ENCODE results near the gene ARNT2.

The ARNT2 gene

DNA sequence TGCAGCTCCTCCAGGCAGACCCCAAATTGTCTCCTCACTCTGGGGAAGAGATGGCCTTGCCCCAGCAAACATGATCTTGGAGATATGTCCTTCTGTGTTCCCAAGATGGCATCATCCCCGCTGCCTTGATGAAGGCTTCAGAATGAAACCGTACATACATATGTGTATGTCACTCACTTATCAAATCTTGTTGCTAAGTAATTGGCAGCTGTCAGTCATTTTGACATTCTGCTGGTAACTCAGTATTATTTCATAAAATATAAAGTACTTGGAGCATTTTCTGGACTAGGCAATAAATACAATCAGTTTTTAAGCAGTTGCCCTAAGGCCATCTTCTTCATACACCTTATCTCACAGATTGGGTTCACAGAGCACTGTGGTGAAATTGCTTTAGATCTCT is 62.4 kb downstream of the ARNT2 start:
- no peak for DNase-seq

DNA sequence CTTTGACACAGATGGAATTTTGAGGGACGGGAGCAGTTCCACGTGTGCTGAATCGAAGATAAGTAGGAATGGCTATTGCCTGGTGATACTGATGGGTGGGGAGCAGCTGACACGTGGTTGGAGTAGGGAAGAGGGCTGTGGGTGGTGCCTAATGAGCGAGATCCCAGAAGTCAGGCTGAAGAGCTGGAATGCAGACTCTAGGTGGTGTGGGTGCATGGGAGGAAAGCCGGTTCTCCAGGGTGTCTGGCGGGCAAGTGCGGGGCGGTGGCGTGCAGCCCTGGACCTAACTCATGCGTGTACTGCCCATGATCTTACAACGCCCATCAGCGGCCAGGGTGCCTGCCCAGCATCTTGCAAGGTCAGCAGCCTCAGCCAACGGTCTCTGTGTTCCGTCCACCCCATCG is 63.1 kb downstream of the ARNT2 start:
- DNase-seq, result no peak

DNA sequence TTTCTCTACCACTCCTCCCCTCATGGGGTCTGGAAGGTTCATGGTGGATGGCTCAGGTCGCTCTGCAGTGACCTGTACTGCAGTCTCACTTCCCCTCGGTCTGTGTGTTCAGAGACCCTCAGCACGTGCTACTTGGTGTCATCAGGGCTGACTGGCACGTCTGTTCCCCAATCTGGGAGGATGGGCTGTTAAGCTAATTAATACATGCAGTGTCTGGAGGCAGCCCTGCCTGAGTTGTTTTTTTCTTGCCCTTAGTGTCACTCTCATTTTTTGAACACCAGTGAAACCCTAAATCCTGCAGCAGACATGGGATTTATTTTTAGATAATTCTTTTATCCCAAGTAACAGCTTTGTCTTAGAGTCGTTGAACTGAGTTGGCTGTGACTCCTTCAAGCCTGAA is 64.6 kb downstream of the ARNT2 start:
- no peak for DNase-seq

DNA sequence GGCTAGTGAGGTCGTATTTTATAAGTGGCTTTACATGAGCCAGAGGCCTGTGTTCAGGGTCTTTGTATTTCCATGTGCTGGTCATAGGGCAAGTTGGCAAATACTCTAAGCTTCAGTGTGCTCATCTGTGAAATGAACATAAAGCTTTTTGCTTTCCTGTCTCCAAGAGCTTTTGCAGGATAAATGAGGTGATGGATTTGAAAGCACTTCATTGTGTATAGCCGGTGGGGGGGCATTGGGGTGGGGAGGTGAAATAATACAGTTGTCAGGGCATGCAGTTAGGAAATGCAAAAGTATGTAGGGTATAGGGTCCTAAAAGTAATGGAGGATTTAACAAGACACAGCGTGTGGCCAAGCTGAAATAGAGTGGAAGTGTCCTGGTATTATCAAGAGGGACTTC is 67.7 kb downstream of the ARNT2 start:
- no peak for DNase-seq

DNA sequence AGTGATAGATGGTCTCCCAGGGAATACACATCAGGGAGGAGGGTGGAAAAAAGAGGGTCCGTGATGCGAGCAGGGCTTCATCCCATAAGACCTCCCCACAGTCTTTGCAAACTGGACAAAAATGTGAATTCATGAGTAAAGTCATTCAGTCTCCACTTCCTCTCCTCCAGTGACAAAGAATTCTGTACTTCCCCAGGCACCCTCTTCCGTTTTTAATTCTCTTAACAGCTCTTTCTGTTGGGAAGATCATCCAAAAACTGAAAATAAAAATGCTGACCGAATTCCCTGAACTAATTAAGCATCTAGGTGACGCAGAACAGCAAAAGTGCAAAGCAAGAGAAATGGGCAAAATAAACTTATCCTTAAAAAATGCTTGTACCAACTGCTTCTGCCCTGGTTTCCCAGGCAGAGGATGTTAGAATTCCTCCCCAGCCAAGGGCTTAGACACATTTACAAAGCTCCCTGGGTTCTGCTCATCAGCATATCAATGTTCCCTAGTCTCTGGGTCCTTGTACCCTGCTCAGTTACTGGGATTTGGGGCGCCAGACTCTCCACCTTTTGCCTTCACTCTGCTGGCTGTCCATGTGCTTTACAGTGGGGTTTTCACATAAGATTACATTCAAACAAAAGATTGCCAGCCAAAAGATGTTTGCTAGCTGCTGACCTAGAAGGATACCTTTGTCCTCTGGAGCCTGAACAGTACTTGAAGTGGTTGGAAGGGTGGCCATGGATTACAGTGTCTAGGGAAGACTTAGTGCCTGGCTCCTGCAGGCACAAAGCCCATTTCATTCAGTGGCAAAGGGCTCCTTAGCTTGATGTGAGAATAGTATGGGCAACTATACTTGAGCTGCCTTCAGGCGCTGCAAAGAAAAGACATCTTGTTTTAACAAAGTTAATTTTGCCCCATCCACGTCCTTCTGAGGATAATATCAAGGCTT is 69.4 kb downstream of the ARNT2 start:
- DNase-seq, result no peak

DNA sequence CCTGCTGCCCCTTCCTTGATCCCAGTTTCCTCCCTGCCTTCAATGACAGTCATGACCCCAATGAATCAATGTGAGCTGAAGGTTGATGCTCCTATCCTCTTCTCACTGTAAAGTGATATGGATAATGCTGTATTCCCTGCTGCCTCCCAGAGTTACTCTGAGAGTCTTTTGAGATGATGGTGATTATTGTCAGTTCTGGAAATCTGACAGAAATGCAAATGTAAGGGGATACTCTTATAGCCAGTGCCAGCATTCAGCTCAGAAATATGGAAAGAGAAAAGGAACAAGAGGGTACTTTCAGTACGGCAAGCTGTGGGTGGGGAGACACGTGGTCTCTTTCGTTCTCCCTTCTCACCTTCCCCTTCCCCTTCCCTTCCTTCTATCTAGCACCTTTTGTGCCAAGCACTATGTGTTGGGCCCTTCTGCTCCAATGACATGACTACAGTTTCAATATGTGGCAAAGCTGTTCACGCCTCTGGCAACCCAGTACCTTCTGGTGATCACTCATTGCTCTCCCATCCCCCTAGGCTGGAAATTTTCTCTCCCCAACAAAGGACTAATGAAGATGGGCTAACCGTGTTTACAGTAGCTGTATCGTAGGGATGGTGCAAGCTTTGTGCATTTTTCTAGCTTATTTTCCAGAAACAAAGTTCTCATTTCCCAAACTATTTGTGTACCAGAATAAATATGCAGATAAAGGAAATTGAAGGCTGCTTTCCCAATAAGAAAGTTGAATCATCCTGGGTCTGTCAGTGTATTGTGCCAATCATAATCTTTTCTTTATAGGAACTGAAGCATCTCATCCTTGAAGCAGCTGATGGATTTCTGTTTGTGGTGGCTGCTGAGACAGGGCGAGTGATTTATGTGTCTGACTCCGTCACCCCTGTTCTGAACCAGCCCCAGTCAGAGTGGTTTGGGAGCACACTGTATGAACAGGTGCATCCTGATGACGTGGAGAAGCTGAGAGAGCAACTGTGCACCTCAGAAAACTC is 70.3 kb downstream of the ARNT2 start:
- no peak for DNase-seq

DNA sequence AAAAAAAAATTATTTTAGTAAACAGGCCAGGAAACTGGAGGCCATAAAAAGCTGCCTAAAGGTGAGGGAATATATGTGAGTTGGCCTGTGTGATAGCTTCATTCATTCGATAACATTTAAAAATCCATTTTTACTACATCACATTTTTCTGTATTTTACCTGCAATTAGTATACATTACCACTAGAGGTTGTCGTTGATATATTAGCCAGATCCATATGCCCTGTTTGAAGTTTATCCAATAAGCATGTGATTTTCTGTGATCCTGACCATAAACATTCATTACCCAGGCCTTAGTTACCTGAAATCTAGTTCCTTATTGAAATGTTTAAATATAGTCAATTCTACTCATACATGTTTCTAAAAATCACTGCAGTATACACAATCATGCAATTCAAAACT is 71.4 kb downstream of the ARNT2 start:
- DNase-seq, result no peak

DNA sequence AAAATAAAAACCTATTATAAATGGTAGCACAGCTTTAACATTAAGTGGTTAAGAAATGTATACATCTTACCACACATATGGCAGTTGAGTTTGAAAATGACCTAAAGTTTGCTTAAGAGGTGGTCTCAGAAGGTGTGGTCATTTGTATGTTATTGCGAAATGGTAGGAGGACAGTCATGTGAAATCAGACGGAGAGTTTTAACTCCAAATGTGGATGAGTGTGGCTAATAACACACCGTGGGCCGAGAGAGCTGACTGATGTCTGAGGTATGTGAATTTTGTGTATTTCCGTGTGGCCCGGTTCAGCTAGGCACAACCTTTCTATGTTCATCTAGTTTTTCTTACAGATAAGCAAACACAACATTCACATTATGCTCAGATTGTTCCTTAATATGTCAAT is 71.9 kb downstream of the ARNT2 start:
- DNase-seq, result no peak

DNA sequence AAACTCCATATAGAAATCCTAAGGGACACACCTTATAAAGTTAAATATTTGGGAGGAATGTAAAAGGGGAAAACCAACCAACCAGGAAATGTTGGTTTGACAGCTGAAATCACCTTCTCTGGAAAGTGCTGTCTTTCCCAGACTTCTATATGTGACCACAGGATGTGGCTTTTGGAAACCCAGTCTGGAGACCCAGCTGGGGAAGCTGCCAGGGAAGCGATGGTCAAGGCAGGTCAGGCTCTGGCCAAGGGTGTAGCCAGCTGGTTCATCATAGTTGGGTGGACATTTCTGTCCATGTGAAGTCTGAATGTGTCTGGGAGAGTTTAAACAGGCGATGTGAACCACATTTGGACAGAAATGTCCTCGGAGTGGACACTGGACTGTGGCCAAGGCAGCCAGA is 73.9 kb downstream of the ARNT2 start:
- DNase-seq, result no peak

DNA sequence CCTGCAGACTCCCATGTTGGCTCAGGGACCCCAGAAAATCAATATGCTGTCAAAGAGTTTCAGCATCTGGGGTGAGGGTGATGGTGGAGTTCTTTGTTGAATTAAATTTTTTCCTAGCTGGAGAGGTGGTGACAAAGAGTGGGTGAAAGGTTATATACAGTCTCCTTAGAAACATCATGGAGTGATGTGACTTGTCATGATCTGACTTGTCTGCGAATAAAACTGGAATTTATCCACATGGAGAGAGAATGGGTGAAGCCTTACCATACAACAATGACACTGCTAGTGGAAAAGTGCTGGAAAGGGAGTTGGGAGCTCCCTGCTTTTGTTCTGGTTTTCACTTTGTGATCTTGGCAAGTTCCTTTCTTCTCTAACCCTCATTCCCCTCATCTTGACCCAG is 75.0 kb downstream of the ARNT2 start:
- no peak for DNase-seq

DNA sequence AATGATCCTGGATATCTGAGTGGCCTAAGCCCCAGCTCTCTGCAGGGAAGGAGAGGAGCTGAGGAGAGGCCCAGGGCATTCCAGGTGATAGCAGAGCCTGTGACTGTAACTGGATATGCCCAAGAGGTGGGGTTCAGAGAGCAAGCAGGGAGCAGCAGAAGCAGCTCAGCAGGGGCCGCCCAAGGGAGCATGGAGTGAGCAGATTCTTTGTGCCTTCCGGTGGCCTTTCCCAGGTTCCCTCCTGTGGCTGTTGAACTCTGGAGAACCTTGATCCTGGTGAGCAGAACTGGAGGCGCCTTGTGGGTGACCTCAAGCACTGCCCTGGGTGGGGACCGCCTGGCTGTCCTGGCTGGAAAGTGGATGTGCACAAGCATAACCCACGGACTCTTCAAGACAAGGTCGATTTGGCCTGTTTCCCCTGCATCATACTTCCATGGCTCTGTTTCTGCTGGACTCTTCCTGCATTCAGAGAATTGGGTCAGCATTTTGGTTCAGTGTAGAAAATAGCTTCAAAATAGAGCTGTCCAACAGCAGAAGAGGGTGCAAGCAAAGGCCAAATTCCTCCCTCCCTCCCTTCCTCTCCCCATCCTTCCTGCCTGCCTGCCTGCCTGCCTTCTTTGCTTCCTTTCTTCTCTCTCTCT is 76.1 kb downstream of the ARNT2 start:
- DNase-seq, result no peak

DNA sequence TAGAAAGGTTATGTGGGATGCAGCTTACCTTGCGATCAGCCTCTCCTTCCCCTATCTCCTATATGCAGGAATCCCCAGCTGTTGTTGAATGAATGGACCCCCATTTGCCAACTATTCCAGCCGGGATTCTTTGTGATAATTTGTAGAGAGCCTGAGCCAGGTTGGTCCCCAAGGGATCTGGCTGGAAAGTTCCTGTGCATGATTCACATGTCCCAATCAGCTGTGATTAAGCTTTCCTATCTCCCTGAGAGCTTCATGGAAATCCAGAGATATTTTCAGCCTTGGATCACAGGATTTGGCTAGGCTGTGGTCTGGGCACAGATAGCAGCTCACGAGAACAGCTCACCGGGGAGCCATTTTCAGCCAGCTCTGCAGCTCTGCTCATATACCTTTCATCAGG is 76.7 kb downstream of the ARNT2 start:
- DNase-seq, result no peak

DNA sequence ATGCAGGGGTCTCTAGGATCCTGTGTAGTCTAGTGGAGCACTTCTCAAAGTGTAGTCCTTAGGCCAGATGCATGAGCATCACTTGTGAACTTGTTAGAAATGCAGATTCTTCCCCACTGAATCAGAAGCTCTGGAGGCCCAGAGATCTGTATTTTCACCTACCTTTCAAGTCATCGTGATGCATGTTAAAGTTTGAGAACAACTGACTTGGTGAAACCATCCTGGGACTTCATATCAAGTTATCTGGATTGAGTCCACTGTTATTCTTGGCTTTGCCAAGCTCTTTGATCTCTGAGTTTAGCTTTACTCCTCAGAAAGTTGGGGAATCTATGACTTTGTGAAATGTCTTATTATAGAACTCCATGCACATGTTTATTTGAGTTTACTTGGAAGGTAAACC is 78.5 kb downstream of the ARNT2 start:
- DNase-seq, result no peak

DNA sequence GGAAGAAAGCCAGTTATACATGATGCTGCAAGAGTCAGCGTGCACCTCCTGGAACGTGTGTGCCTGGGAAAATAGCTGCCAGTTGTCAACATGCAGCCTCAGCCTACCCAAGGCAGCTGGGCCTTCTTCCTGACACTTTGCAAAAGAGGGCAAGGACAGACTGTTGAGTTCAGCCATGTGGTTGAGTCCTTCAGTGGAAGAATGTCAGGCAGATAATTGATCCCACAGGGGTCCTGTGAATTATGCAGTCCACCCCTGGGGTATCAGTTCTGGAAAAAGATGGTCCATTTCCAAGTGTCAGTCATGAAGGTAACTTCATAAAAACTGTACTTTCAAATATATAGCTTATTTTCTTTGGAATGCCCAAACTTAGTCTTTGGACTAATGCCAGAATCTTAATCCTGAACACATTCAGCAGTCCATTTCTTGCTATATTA is 79.6 kb downstream of the ARNT2 start:
- DNase-seq, result no peak

DNA sequence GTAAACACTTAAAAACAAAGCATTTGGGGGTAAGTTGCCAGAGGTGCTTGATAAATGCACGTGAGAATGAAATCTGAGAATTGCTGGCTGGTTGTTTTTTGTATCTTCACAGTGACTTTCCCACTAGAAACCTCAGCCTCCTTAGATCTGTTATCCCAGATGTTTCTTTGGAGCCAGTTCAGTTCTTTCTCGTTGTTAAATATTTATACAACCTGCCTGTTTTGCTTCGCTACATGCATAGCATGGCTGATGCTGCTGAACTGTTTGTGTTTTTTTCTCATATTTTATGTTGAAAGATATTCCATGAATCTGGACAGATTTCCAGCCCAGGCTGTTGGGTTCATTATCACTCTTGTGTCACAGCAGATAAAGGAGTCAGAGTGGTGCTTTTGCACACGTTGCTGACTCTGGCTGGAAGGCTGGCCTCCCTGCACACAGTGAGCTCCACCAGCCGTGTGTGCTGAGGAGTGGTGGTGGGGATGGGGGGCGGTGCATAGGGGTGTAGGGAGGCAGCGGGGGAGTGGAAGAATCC is 80.2 kb downstream of the ARNT2 start:
- no peak for DNase-seq

DNA sequence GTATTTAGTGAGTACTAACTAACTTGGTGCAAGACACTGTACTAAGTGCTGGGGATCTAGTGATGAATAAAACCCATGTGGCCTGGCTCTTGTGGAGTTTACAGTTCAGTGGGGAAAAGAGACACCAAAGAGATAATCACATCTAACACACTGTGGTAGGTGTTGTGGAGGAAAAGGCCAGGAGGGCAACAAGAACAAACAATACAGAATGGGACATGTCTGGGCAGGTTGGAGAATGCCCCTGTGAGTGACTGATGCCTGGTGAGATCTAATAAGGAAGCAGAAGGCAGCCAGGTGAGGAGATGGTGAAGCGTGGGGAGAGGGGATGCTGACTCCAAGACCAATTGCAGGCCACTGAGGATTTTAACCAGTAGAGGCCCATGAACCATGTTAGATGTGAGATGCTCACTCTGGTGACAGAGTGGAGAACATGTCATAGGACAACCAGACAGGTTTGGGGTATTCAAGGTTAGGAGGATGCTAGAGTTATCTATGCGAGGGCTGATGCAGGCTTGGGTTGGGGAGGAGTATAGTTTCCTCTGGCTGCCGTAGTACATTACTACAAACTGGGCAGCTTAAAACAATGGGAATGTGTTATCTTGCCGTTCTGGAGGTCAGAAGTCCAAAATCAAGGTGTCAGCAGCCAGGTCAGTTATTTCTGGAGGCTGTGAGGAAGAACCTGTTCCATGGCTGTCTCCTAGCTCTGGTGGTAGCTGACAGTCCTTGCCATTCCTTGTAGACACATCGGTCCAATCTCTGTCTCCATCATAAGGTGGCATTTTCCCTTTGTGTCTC is 81.4 kb downstream of the ARNT2 start:
- DNase-seq, result no peak

DNA sequence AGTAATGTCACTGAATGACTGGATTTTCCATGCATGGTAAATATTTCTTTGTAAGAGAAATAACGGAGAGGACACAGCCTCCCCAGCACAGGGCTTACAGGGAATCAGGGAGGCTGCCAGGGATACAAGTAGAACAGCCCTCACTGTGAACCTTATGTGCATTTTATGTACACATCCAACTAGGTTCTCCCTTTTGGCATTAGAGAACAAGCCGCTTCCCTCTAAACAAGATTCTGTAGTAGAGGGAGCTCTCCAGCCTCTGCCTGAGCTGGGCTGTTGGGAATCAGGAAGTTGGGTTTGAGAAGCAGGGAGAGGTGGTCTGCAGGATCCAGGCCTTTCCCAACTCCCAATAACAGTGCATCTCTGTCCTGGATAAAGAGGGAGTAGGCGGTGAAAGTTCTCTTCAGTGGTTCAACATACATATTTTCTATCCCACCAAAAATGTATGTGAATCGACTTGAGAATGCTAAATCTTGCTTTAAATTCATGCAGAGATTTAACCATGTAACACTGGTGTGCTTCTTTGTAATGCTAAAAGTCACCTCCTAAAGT is 83.7 kb downstream of the ARNT2 start:
- no peak for DNase-seq

DNA sequence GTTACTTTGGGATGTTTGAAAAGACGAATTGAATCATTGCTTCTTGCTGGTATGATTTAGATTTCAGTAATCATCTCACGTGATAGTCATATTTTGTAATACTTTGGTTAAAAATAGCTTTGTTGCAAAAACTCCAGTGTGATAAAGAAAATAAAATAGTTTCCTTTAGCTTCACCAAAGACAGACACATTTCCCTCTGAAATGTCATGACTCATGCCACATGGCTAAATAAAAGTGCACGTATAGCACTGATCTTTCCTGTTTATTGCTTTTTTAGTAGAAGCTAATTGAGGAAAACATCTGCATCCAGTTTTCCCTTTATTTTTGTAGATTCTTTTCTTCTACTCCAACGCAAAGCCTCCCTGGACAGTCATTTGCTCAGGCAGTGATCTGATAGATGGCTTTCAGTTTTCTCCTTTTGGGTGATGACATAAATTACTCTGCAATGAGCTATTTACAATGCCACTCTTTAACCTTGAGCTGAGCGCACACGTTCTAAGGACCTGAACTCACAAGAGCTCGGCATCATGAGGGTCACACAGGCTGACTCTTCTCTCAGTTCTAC is 84.9 kb downstream of the ARNT2 start:
- no peak for DNase-seq

DNA sequence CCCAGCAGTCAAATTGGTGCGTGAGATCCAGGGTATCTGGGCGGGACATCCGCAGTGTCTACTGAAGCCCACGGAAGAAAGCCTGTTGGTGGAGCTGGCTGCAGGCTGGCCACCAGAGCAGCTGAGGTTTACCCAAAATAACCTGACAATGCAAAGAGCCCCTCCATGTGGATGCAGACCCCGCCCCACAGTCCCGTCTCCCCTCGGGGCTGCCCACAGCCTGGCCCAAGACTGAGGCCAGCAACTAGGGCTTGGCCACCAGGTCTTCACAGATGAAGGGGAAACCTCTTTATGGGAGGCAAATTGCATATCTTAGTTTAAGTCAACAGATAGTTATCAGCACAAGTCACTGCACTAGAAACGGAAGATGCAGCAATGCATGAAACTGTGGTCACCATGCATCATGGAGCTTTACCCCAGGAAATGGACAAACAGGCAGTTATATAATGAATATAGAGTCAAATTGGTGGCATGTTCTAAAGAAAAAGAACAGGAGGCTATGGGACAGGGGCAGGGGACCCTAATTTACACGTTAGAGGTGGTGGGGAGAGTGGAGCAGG is 86.3 kb downstream of the ARNT2 start:
- no peak for DNase-seq

DNA sequence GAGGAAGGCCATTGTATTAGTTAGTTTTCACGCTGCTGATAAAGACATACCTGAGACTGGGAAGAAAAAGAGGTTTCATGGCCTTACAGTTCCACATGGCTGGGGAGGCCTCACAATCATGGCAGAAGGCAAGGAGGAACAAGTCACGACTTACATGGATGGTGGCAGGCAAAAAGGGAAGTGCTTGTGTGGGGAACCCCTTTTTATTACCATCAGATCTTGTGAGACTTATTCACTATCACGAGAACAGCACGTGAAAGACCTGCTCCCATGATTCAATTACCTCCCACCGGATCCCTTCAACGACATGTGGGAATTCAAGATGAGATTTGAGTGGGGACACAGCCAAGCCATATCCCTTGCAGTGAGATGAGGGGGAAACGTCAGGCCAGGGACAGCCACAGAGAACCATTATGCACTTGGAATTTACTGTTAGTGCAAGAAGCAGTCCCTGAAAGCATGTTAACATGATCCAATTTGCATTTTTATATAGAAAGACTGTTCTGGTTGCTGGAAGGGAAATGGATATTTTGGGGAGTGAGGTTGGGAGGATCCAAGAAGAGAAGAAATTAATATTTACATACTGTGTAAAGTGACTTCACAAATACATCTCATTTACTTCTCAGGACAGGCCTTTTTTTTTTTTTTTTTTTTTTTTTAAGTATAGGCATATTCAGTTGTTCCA is 87.1 kb downstream of the ARNT2 start:
- DNase-seq, result no peak

Data from T-helper 1 cell (primary cell).